ENCODE results near the gene PPP2R5C.
"Not testable (repeated sequence)": the region's sequence is repeated elsewhere in the genome, so short reads cannot be mapped to it uniquely, and the experiment has no call there.

The PPP2R5C gene

DNA sequence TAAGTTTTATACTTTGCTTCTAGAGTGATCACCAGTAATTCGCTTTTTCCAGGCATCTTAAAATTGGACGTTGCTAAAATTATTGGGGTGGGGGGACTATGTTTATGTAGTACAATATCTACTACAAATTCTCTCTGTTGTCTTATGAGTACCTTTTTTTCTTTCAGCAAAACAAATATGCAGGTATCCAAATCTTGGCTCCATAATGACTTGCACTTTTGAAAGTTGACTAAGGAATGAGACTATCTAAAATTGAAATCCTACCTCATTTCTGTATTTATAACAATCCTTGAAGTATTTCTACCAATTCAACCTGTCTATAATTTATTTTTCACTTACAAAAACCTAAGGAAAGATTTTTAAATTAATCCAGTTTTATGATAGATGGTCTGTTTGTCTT is 205.2 kb downstream of the PPP2R5C start:
- no peak for DNase-seq (ENCODE audit: low spot score)

- no peak for DNase-seq (ENCODE audit: low spot score)
Measured at GRCh38 chr14:101968186-101968585, 206.7 kb downstream of the PPP2R5C start.

- DNase-seq (ENCODE audit: low spot score) = no peak
Measured at GRCh38 chr14:101969481-101969880, 208.0 kb downstream of the PPP2R5C start.

DNA sequence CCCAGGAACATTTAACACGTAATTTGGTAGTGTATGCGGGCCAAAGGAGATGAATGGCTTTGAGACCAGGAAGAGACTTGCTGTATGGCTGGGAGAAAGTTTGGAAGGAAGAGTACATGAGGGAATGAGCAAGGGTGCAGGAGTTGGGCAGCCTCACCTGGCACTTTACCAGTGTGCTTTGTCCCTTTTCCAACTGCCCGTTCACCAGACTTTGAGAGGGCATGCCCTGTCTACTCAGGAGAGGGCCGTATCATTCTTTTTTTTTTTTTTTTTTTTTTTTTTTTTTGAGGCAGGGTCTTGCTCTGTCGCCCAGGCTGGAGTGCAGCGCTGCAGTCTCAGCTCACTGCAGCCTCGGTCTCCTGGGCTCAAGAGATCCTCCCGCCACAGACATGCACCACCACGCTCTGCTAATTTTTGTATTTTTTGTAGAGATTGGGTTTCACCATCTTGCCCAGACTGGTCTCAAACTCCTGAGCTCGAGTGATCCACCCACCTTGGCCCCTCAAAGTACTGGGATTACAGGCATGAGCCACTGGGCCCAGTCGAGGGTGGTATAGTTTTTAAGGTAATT is 209.4 kb downstream of the PPP2R5C start:
- DNase-seq (ENCODE audit: low spot score) = no peak

- not testable (repeated sequence) for DNase-seq (ENCODE audit: low spot score)
Measured at GRCh38 chr14:101971458-101971857, 209.9 kb downstream of the PPP2R5C start.

GRCh38 chr14:101972126-101972866 is 210.8 kb downstream of the PPP2R5C start:
- DNase-seq (ENCODE audit: low spot score) = peak; percentile 32

DNA sequence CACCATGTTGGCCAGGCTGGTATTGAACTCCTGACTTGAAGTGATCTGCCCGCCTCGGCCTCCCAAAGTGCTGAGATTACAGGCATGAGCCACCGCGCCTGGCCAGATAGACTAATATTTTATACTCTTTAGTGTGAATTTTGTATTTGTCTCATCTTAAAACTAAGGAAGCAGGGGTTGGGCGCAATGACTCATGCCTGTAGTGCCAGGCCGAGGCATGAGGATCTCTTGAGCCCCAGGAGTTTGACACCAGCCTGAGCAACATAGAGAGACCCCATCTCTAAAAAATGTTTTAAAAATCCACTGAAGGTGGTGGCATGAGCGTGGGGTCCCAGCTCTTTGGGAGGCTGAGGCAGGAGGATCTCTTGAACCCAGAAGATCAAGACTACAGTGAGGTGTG is 211.8 kb downstream of the PPP2R5C start:
- DNase-seq (ENCODE audit: low spot score) = no peak

GRCh38 chr14:101975231-101975630 is 213.7 kb downstream of the PPP2R5C start:
- no peak for DNase-seq (ENCODE audit: low spot score)

Data from globus pallidus (tissue), 1 donor.